Measurements from ENCODE around the gene TLCD3B. TPM values are rescaled to one million over a fixed set of nuclear protein-coding genes. Genes with fewer than 3 reads are reported as not detected.

The TLCD3B gene
- total RNA-seq, 1 experiment from 2014 or later: 20.9 TPM

- H3K4me1 Mint-ChIP-seq: no peaks in the 10 kb centered on the region
- Histone ChIP-seq H4K91ac (ENCODE audit: insufficient read length, low read depth, low read length) (no peak overlapping the region), H2BK12ac (ENCODE audit: insufficient read length, low read depth, low read length) (no peak overlapping the region), H3K9me3 (ENCODE audit: control insufficient read depth, low read depth, low read length) (no peaks in the 10 kb centered on the region), H2AK5ac (ENCODE audit: insufficient read length, low read length) (no peak overlapping the region), H3K4me1 (ENCODE audit: insufficient read depth, low read length) (no peaks in the 10 kb centered on the region), H3K18ac (ENCODE audit: insufficient read length, low read depth, low read length) (no peak overlapping the region), H4K20me1 (ENCODE audit: control insufficient read depth, insufficient read depth, insufficient read length) (no peaks in the 10 kb centered on the region), H2BK120ac (ENCODE audit: low read depth, low read length, poor library complexity, severe bottlenecking) (no peak overlapping the region), H3K4ac (ENCODE audit: low read depth, low read length) (no peak overlapping the region), H4K5ac (ENCODE audit: insufficient read length, low read depth, low read length) (no peak overlapping the region), H3K4me2 (ENCODE audit: insufficient read depth, insufficient read length, low read length) (no peak overlapping the region), H3K23me2 (ENCODE audit: insufficient read length, low read depth, low read length, poor library complexity, severe bottlenecking) (no peaks in the 10 kb centered on the region), H2AFZ (ENCODE audit: low read length) (no peak overlapping the region), H3K27ac (ENCODE audit: insufficient read length, low read depth, low read length) (no peak overlapping the region), H3T11ph (ENCODE audit: low read length) (no peak overlapping the region), H2BK5ac (ENCODE audit: insufficient read length, low read length) (no peak overlapping the region), H3K27me3 (ENCODE audit: insufficient read depth, low read length) (no peaks in the 10 kb centered on the region), H3K9ac (ENCODE audit: extremely low read depth, insufficient read length, low read length) (no peak overlapping the region), H3K23ac (ENCODE audit: insufficient read length, low read depth, low read length) (no peak overlapping the region), H3K79me2 (ENCODE audit: insufficient read depth, low read length) (no peaks in the 10 kb centered on the region), H3K79me1 (ENCODE audit: insufficient read depth, low read depth, low read length, poor library complexity, severe bottlenecking) (no peaks in the 10 kb centered on the region), H2BK15ac (ENCODE audit: low read depth, low read length) (no peak overlapping the region), H2BK20ac (ENCODE audit: low read depth, low read length, poor library complexity, severe bottlenecking) (no peak overlapping the region), H3K14ac (ENCODE audit: insufficient read depth, low read length) (no peak overlapping the region), H3K56ac (ENCODE audit: insufficient read length, low read depth, low read length) (no peak overlapping the region), H4K8ac (replicated peaks; ENCODE audit: insufficient read length, low read depth, low read length) (no peak overlapping the region)
- no peaks in the 10 kb centered on the region for H3K36me3 Mint-ChIP-seq (ENCODE audit: insufficient read depth in 1 of 3, low read depth in 3 of 3)
- DNase-seq: no peak
- no peak overlapping the region for H3K27ac Mint-ChIP-seq
- H3K4me3 Mint-ChIP-seq: no peak overlapping the region
- no peaks in the 10 kb centered on the region for H3K9me3 Mint-ChIP-seq
- peaks cover 30% of the 10 kb centered on the region for H3K27me3 Mint-ChIP-seq (ENCODE audit: low read depth)
- TF ChIP-seq CTCF (conservative IDR thresholded peaks at IDR 0.05): no peak
- WGBS (ENCODE audit: extremely low coverage, insufficient read length, low lambda C conversion rate): no CpG with 5 or more reads among the region's 5 CpGs
These were observed 9.2 kb upstream of the TLCD3B start for GRCh38 chr16:30040221-30040620.

Measured in H9 (cell line).